ENCODE results near the gene TBC1D1. TPM values are rescaled to one million over a fixed set of nuclear protein-coding genes. Genes with fewer than 3 reads are reported as not detected.

The TBC1D1 gene
- total RNA-seq, 1 donor: 101 TPM

DNA sequence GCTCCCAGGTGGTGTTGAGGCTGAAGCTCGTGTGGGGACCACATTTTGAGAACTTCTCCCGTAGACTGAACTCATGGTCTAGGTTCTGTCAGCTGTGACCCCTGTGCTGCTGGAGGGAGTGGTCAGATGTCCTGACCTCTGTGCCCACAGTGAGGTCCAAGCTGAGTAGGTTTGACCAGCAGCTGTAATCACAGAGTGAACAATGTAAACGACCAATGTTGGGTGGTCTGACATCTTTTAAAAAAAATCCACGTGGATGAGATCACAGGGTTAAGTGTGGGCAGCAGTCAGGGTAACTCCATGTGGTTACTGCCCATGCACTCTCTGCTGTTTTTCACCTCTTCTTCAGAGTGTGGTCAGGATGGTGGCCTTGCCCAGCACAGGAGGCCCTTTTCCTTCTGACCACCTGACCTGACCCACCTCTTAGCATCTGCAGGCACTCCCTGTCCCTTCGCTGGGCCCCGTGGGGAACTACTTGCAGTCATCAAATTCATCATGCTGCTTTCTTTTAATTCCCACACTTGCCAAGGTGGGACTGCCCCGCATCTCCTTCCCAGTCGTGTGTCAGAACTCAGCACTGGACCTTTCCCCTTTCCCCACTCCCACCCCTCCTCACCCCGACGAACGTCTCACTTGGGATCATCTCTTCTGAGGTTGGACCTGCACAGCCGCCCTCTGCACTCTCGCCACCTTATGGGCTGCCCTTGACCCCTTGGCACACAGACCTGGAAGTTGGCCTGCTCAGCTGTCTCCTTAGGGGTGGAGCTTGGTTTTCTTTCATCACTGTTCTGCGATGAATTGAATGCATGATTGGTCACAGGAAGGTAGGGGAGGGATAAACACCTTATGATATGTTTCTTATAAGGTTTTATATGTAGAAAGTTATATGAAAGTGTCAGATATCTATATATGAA, 189.4 kb downstream of the TBC1D1 start:
- DNase-seq (ENCODE audit: low read depth): no peak
- TF ChIP-seq, protein P1, sequence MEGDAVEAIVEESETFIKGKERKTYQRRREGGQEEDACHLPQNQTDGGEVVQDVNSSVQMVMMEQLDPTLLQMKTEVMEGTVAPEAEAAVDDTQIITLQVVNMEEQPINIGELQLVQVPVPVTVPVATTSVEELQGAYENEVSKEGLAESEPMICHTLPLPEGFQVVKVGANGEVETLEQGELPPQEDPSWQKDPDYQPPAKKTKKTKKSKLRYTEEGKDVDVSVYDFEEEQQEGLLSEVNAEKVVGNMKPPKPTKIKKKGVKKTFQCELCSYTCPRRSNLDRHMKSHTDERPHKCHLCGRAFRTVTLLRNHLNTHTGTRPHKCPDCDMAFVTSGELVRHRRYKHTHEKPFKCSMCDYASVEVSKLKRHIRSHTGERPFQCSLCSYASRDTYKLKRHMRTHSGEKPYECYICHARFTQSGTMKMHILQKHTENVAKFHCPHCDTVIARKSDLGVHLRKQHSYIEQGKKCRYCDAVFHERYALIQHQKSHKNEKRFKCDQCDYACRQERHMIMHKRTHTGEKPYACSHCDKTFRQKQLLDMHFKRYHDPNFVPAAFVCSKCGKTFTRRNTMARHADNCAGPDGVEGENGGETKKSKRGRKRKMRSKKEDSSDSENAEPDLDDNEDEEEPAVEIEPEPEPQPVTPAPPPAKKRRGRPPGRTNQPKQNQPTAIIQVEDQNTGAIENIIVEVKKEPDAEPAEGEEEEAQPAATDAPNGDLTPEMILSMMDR (IDR thresholded peaks at IDR 0.05; ENCODE audit: insufficient read depth, low read depth, low read length): no peak
- H3K4me3 ChIP-seq (ENCODE audit: low read depth, low read length): no peak overlapping the region

DNA sequence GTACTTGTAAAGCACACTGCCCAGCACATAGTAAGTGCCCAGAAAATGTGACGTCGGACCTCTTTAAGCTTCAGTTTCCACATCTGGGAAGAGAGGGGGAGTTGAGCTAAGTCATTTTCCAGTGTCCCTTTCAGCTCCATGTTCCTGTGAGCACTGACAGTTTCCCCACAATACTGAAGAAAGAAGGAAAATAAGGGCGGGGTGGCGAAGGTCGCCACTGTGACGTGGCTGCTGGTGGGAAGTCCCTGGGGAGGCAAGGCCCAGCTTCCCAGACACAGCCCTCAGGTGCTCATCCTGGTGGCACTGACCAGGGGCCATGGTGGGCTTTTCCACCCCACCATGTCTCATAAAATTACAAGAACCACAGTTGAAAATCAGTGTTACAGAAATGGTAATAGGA, 191.1 kb downstream of the TBC1D1 start:
- TF ChIP-seq, protein P1 (IDR thresholded peaks at IDR 0.05; ENCODE audit: insufficient read depth, low read depth, low read length): no peak
- DNase-seq (ENCODE audit: low read depth): no peak
- H3K4me3 ChIP-seq (ENCODE audit: low read depth, low read length): no peak overlapping the region

DNA sequence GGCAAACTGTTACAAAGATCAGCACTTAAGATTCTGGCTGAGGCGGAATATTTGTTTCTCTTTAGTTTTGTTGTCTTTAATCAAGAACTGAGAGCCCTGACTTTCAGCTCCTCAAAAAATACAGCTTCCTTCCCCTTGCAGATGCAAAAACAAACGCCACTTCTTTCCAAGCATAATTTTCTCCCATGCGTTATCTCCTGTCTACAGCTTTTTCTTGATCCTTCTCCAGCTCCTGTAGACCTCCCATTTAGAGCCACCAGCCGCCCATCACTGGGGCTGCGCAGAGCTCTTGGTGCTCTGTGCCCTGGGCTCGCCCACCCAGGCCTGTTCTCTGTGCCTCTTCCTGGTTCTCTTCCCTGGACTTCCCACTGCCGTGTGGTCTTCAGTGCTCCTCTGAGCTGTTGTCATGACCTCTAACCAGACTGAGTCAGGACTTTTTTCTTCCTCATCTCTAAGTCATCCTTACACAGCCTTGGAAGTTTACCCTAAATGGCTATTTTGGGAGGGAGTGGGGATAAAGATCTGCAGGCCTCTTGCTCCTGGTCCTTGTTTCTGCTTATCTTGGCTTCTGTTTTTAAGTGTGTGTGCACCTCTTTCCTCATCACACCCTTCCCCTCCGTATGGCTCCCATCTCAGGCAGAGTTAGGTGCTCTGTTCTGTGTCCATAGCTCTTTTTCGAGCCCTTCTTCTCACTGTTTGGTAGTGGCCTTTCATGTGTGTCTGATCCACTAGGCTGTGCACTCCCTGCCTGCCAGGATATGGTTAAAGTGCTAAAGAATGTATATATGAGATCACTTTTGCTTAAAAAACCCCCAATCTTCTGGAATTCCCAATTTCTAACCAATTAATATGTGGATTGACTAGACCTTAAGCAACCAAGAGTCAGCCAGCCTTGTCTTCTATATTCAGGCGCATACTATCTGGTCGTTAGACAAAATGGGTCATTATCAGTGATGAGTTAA, 191.8 kb downstream of the TBC1D1 start:
- TF ChIP-seq, protein P1 (IDR thresholded peaks at IDR 0.05; ENCODE audit: insufficient read depth, low read depth, low read length): no peak
- DNase-seq (ENCODE audit: low read depth): peak; percentile 90

DNA sequence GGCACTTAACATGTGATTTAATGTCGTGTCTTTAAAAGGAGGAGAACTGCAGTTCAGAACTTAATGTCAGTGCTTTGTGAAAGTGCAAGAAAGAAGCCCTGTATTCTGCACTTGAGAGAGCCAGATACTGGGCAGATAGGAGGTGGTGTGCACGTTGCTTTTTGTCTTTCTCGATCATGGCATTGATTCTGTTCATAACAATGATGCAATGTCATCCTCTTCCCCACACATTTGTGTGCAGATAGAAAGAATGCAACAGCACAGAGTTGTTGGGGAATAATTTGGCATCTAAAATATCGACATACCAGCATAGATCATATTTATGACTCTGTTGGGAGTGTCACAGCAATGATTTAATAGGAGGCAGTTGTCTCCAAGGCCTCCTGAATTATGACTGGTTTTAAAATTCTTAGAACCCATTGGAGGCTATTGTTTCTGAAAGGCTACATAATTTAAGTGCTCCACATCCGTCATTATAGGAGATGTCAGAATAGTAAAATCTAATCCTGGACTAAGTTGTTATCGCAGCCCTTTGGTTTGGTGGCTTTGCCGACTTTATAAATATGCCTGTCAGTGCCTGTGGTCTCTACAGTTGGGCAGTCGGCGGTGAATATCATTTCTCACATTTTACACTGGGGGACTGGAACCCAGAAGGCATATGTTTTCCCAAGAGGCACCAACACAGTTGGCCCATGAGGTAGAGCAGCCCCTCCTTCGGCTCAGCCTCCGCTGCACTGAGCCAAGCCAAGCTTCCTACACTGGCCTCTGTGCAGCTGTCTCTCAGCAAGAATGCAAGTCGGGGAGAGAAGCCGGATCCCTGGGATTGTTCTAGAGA, 194.2 kb downstream of the TBC1D1 start:
- peak; percentile 61 for DNase-seq (ENCODE audit: low read depth)
- TF ChIP-seq, protein P1 (IDR thresholded peaks at IDR 0.05; ENCODE audit: insufficient read depth, low read depth, low read length): no peak
- H3K4me3 ChIP-seq (ENCODE audit: low read depth, low read length): no peak overlapping the region

More for the DNA sequence above, 191.8 kb downstream of the TBC1D1 start:
- no peak overlapping the region for H3K4me3 ChIP-seq (ENCODE audit: low read depth, low read length)

DNA sequence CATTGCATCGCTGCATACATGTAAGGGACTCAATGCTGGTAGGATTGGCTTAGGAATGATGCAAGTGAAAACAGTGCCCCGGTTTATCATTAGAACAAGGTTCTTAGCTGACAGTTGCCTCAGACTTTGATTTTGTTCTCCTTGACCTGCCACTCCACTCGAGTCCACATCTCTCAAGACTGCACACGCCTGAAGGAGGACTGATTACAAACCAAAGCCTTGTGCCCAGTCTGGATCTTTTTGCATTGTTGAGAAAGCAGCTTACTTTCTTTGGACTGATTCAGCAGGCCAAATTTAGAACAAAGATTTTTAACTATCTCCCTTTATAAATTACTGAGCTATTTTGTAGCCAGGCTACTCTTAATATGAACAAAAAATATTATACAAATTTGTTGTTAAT, 194.9 kb downstream of the TBC1D1 start:
- TF ChIP-seq, protein P1 (IDR thresholded peaks at IDR 0.05; ENCODE audit: insufficient read depth, low read depth, low read length): no peak
- no peak for DNase-seq (ENCODE audit: low read depth)
- H3K4me3 ChIP-seq (ENCODE audit: low read depth, low read length): no peak overlapping the region
